ENCODE data around the gene TPM1.

TPM1 gene

GRCh38 chr15:63069616-63070090, 27.1 kb downstream of the TPM1 start:
- DNase-seq (ENCODE audit: low read depth): no peak

GRCh38 chr15:63070681-63071129, 28.2 kb downstream of the TPM1 start:
- TF ChIP-seq, protein P1, sequence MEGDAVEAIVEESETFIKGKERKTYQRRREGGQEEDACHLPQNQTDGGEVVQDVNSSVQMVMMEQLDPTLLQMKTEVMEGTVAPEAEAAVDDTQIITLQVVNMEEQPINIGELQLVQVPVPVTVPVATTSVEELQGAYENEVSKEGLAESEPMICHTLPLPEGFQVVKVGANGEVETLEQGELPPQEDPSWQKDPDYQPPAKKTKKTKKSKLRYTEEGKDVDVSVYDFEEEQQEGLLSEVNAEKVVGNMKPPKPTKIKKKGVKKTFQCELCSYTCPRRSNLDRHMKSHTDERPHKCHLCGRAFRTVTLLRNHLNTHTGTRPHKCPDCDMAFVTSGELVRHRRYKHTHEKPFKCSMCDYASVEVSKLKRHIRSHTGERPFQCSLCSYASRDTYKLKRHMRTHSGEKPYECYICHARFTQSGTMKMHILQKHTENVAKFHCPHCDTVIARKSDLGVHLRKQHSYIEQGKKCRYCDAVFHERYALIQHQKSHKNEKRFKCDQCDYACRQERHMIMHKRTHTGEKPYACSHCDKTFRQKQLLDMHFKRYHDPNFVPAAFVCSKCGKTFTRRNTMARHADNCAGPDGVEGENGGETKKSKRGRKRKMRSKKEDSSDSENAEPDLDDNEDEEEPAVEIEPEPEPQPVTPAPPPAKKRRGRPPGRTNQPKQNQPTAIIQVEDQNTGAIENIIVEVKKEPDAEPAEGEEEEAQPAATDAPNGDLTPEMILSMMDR (IDR thresholded peaks at IDR 0.05; ENCODE audit: low read depth, low read length, missing control alignments): no peak
- H3K4me3 ChIP-seq (ENCODE audit: low read depth, low read length): no peak overlapping the region
- no peak for DNase-seq (ENCODE audit: low read depth)
- in situ Hi-C loops (cut with HindIII; ENCODE audit: low sequenced_read_pairs): no loop called here

More at GRCh38 chr15:63069616-63070090, 27.1 kb downstream of the TPM1 start:
- TF ChIP-seq, protein P1 (IDR thresholded peaks at IDR 0.05; ENCODE audit: low read depth, low read length, missing control alignments): no peak
- no peak overlapping the region for H3K4me3 ChIP-seq (ENCODE audit: low read depth, low read length)
- in situ Hi-C loops (cut with HindIII; ENCODE audit: low sequenced_read_pairs): no loop called here

DNA sequence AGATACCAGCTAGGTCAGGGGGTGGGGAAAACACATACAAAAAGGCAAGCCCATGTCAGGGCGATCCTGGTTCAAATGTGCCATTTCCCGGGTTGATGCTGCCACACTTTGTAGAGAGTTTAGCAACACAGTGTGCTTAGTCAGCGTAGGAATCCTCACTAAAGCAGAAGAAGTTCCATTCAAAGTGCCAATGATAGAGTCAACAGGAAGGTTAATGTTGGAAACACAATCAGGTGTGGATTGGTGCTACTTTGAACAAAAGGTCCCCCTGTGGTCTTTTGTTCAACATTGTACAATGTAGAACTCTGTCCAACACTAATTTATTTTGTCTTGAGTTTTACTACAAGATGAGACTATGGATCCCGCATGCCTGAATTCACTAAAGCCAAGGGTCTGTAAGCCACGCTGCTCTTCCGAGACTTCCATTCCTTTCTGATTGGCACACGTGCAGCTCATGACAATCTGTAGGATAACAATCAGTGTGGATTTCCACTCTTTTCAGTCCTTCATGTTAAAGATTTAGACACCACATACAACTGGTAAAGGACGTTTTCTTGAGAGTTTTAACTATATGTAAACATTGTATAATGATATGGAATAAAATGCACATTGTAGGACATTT, 28.9 kb downstream of the TPM1 start:
- in situ Hi-C loops (cut with HindIII; ENCODE audit: low sequenced_read_pairs): no loop called here
- no peak overlapping the region for H3K4me3 ChIP-seq (ENCODE audit: low read depth, low read length)
- TF ChIP-seq, protein P1 (IDR thresholded peaks at IDR 0.05; ENCODE audit: low read depth, low read length, missing control alignments): no peak
- DNase-seq (ENCODE audit: low read depth): no peak

GRCh38 chr15:63072023-63072650, 29.6 kb downstream of the TPM1 start:
- TF ChIP-seq, protein P1 (IDR thresholded peaks at IDR 0.05; ENCODE audit: low read depth, low read length, missing control alignments): no peak
- in situ Hi-C loops (cut with HindIII; ENCODE audit: low sequenced_read_pairs): no loop called here
- no peak overlapping the region for H3K4me3 ChIP-seq (ENCODE audit: low read depth, low read length)
- no peak for DNase-seq (ENCODE audit: low read depth)

DNA sequence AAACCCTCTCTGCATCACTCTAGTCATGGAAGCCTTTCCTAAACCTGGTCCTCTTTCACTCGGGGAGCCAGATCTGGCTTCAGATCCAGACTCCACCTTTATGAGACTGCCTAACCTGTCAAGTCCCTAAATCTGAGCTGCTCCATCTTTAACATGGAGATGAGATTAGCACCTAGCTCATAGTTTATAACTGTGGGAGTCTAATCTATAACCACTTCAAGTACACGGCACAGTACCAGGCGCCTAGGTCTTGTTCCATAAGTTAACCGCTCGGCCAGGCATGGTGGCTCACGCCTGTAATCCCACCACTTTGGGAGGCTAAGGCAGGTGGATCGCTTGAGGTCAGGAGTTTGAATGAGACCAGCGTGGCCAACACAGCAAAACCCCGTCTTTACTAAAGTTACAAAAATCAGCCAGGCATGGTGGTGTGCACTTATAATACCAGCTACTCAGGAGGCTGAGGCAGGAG, 30.3 kb downstream of the TPM1 start:
- TF ChIP-seq, protein P1 (IDR thresholded peaks at IDR 0.05; ENCODE audit: low read depth, low read length, missing control alignments): no peak
- in situ Hi-C loops (cut with HindIII; ENCODE audit: low sequenced_read_pairs): no loop called here
- H3K4me3 ChIP-seq (ENCODE audit: low read depth, low read length): no peak overlapping the region
- DNase-seq (ENCODE audit: low read depth): no peak

DNA sequence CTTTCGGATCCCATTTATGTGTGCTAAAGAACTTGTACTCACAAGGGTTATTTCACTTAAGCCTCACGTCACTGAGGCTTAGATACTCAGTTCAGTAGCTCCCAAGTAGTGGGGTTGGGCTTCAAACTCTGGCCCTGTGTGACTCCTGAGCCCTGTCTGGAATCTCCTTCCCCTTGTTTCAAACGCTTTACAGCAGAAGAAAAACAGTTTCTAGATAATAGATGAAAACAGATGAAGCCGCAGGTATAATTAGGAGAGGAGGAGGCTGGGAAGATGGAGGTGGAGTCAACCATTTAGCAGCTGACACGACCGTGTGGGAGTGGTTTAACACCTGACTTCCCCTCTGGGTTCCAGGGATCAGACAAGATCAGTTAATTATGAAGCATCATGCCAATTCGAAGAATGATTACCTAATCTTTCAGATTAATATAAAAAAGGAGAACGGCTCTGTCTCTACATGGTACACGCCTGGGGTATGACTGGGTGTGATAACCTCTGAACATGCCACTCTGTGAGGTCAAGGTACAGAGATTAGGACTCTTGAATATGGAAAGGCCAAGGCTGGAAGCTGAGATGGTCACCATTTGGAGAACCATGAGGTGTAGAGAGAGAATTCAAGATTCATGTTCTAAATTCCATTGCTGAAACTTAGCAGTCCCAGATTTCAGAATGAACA, 31.1 kb downstream of the TPM1 start:
- no peak overlapping the region for H3K4me3 ChIP-seq (ENCODE audit: low read depth, low read length)
- TF ChIP-seq, protein P1 (IDR thresholded peaks at IDR 0.05; ENCODE audit: low read depth, low read length, missing control alignments): no peak
- in situ Hi-C loops (cut with HindIII; ENCODE audit: low sequenced_read_pairs): no loop called here
- DNase-seq (ENCODE audit: low read depth): no peak

Data from astrocyte of the cerebellum (primary cell).